GM12892 (cell line): Measurements from ENCODE around the gene TRIM72.
"Not testable (repeated sequence)": the region's sequence is repeated elsewhere in the genome, so short reads cannot be mapped to it uniquely, and the experiment has no call there.

ENCODE experiments used
- DNase-seq: peaks from one replicate; pipeline ENCODE4 v3.0.0; 2011; ENCODE audit not compliant: insufficient read length
- FAIRE-seq: peaks from 2 replicates; lab custom pipeline; 2011; peaks lifted over from hg19 to GRCh38; lab: Jason Lieb, UNC
- POLR2A ChIP-seq: IDR thresholded peaks from 2 replicates; pipeline ENCODE4 v1.6.1; 2011; ENCODE audit warnings: low read depth, low read length, control low read depth
- POLR2AphosphoS5 ChIP-seq: IDR thresholded peaks from 2 replicates; pipeline ENCODE4 v1.6.1; 2011; ENCODE audit warnings: low read depth, low read length, control low read depth
- TAF1 ChIP-seq: IDR thresholded peaks from 2 replicates; pipeline ENCODE4 v1.6.1; 2011; ENCODE audit warnings: low read depth, mild to moderate bottlenecking, control low read depth, low read length, borderline replicate concordance

The TRIM72 gene

GRCh38 chr16:31191697-31192428 lies 22.1 kb upstream of the TRIM72 start:
- TF ChIP-seq POLR2A (peak; percentile 77), TAF1 (no peak), POLR2AphosphoS5 (peak; percentile 95)
- no peak for DNase-seq
- no peak for FAIRE-seq

GRCh38 chr16:31192856-31193642 lies 20.9 kb upstream of the TRIM72 start:
- peak; percentile 57; the same call in 1 of the 2 replicates for TF ChIP-seq POLR2AphosphoS5
- no peak for TF ChIP-seq TAF1
- TF ChIP-seq POLR2A, result peak; percentile 65; the same call in 1 of the 2 replicates
- DNase-seq (no peak), FAIRE-seq (no peak)

- FAIRE-seq, result no peak
- TF ChIP-seq POLR2AphosphoS5, result no peak; the same call in 1 of the 2 replicates
- TF ChIP-seq POLR2A, result no peak
- no peak for TF ChIP-seq TAF1
- DNase-seq, result no peak
Observed at GRCh38 chr16:31193874-31194273, 20.0 kb upstream of the TRIM72 start.

GRCh38 chr16:31194898-31195297 lies 19.0 kb upstream of the TRIM72 start:
- no peak for DNase-seq
- no peak for FAIRE-seq
- peak; percentile 95 for TF ChIP-seq POLR2AphosphoS5
- TF ChIP-seq TAF1, result no peak
- TF ChIP-seq POLR2A, result peak; percentile 71

GRCh38 chr16:31195861-31196260 lies 18.1 kb upstream of the TRIM72 start:
- not testable (repeated sequence) for FAIRE-seq, DNase-seq

GRCh38 chr16:31196324-31197088 lies 17.4 kb upstream of the TRIM72 start:
- TF ChIP-seq POLR2AphosphoS5 (peak; percentile 96; the same call in 1 of the 2 replicates), POLR2A (peak; percentile 56; the same call in 1 of the 2 replicates), TAF1 (no peak)
- FAIRE-seq, result no peak
- DNase-seq, result no peak

- FAIRE-seq (no peak), DNase-seq (no peak)
- TF ChIP-seq POLR2A, result peak; percentile 44; the same call in 1 of the 2 replicates
- no peak for TF ChIP-seq TAF1
- peak; percentile 79 for TF ChIP-seq POLR2AphosphoS5
Observed at GRCh38 chr16:31198207-31198882, 15.6 kb upstream of the TRIM72 start.

- no peak for DNase-seq
- FAIRE-seq, result no peak
- TF ChIP-seq POLR2A (peak; percentile 72), TAF1 (no peak), POLR2AphosphoS5 (peak; percentile 80)
Observed at GRCh38 chr16:31199430-31200041, 14.4 kb upstream of the TRIM72 start.

- not testable (repeated sequence) for DNase-seq, FAIRE-seq
Observed at GRCh38 chr16:31200111-31200510, 13.8 kb upstream of the TRIM72 start.

- no peak for TF ChIP-seq POLR2A
- TF ChIP-seq POLR2AphosphoS5, result no peak
- TF ChIP-seq TAF1, result no peak
- DNase-seq, result no peak
Observed at GRCh38 chr16:31200821-31201568, 12.9 kb upstream of the TRIM72 start.

More at GRCh38 chr16:31200821-31201568, 12.9 kb upstream of the TRIM72 start:
- FAIRE-seq, result no peak
